Pericardium fibroblast (primary cell): ENCODE data around the gene SRGAP2C. TPM values are rescaled to one million over a fixed set of nuclear protein-coding genes. Genes with fewer than 3 reads are reported as not detected.

ENCODE experiments used
- total RNA-seq: library from RNA; depleted of rRNA; stranded (reverse); fragments of >200 nt; gene quantifications from 2 replicates; pipeline ENCODE4 v1.2.3, GENCODE V29; 2015

The SRGAP2C gene
- total RNA-seq: 10.6 and 16.1 TPM in 2 replicates

DNA sequence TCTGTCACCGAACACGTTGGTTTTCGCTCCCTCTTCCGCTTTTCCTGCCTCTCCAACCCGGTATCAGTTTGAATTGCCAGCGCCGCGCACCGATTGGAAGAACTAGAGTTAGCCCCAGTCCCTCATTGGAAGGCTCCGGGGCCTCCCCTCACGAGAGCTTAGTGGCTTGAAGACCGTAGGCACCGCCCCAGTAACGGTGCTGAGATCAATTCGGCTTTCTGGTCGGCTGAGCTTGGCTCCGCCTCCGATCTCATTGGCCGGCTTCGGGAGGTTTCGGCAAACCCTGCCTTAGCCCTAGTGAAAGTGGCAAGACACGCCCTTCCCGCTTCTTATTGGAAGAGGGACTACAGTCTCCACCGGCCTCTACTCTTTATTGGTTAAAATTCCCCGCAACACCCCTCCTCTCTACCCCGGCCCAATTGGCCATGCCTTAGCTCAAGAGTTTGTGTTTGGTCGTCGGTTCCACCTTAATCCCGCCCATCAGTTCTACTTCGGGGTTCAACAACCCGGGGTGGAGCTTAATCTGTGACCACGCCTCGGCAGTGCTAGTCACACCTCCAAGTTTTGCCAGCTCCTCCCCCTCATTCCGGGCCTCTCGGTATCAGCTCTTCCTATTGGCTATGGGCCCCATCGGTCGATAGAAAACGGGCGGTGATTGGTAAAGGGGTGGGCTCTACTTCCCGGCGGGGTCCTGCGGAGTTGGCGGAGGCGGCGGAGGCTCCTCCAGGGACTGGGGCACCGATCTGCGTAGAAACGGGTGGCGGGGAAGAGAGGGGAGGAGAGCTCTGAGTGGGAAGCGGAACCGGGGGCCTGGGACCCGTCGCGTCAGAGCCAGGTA, at the start of gene SRGAP2C, which contains the start of gene FAM72B:
SRGAP2C (plus strand) TSS at position 686 of the 838 bp plus-strand sequence. CDS start 2,472 bp downstream, outside the sequence.
FAM72B (minus strand) TSS at position 51 of the 838 bp plus-strand sequence. CDS start 851 bp downstream, outside the sequence.

Other genes with a start within 250 kb of the SRGAP2C start
- gene FAM72B, start 635 bp upstream of the SRGAP2C start, total RNA-seq: 0.26 and 0.58 TPM in 2 replicates